H1 (cell line): Measurements from ENCODE around the gene MAGI2. TPM values are rescaled to one million over a fixed set of nuclear protein-coding genes. Genes with fewer than 3 reads are reported as not detected.

Experiments
- KDM1A ChIP-seq: fragments of 200-600, 300-600 bp; sonication (generic); IDR thresholded peaks from 2 replicates; pipeline ENCODE4 v1.7.1; 2016; ENCODE audit warnings: mild to moderate bottlenecking, low read length, borderline replicate concordance
- KDM5A ChIP-seq: fragments of 200-600 bp; IDR thresholded peaks from 2 replicates; pipeline ENCODE4 v1.7.1; 2012; ENCODE audit warnings: mild to moderate bottlenecking, low read length, inconsistent platforms, mixed read lengths
- MAFK ChIP-seq: IDR thresholded peaks from 2 replicates; pipeline ENCODE4 v1.6.1; 2012; ENCODE audit warnings: low read depth, mild to moderate bottlenecking, improper control_type of control experiment, low read length
- RAD21 ChIP-seq, 2 experiments: IDR thresholded peaks in 1 of 2; conservative IDR thresholded peaks in 1 of 2; 2 replicates each; pipeline ENCODE4 v1.6.1; 2011; ENCODE audit warnings: low read depth in 2 of 2, low read length in 2 of 2, improper control_type of control experiment in 1 of 2, inconsistent platforms in 1 of 2, mild to moderate bottlenecking in 1 of 2, moderate library complexity in 1 of 2
- SP4 ChIP-seq: IDR thresholded peaks from 2 replicates; pipeline ENCODE4 v1.6.1; 2012; ENCODE audit warnings: low read length, inconsistent platforms
- SUZ12 ChIP-seq: fragments of 200-600 bp; sonication (generic); IDR thresholded peaks from 2 replicates; pipeline ENCODE4 v1.6.1; 2012; ENCODE audit warnings: mild to moderate bottlenecking, inconsistent platforms, low read length, moderate library complexity, mixed read lengths
- polyA plus RNA-seq, 7 experiments: library from polyadenylated mRNA; depleted of rRNA in 3 of 7; stranded (reverse) in 5 of 7; unstranded in 2 of 7; fragments of >200 nt in 5 of 7; fragments of 200-250 nt in 2 of 7; gene quantifications; 1 replicate in 5 of 7; 2 replicates in 1 of 7; 4 replicates in 1 of 7; pipeline versions ENCODE4 v1.2.1 to v1.2.3, GENCODE V29; 2011 to 2013; ENCODE audit warnings: missing spikeins in 2 of 7, mixed read lengths in 2 of 7
- total RNA-seq: library from RNA; stranded (reverse); fragmentation: NEBNext Ultra II Directional; extraction: Animal tissue kit (Norgen Biotek cat#: 25700); gene quantifications from 2 replicates; pipeline ENCODE4 v1.2.1, GENCODE V29; 2021

The MAGI2 gene
- total and polyA plus RNA-seq, 2 of the 8 experiments (the other 6 are each of a cell fraction or from before 2014, with no cell fraction given): 6.0 to 27.3 TPM

- TF ChIP-seq KDM1A (no peak), MAFK (no peak), KDM5A (no peak), RAD21 (IDR thresholded peaks at IDR 0.05 in 1 of 2, conservative IDR thresholded peaks at IDR 0.05 in 1 of 2; ENCODE audit: low read depth in 2 of 2, low read length in 2 of 2) (no peak), SUZ12 (no peak), SP4 (no peak)
These were observed 1246.7 kb downstream of the MAGI2 start (continued) for GRCh38 chr7:78206769-78207168.
